Activated B cell treated with CpG ODN at 0.5 μM for 24 hours (primary cell): ENCODE data around the gene KCNC2. TPM values are rescaled to one million over a fixed set of nuclear protein-coding genes. Genes with fewer than 3 reads are reported as not detected.
"Not testable (repeated sequence)": the region's sequence is repeated elsewhere in the genome, so short reads cannot be mapped to it uniquely, and the experiment has no call there.

ENCODE experiments used
- ATAC-seq: fragments of 200-7000 bp; cut with Tn5 transposase; one replicate; pipeline ENCODE4 v1.10.0; 2021; ENCODE audit warnings: low read depth, mild to moderate bottlenecking, moderate library complexity
- CTCF ChIA-PET: fragments of 350-600 bp; sonication (Branson Sonifier 250); formaldehyde crosslinking; loops from one replicate; lab custom pipeline; 2021; ENCODE audit warnings: antibody characterized with exemption; lab: Charles Lee
- POLR2A ChIA-PET: fragments of 350-600 bp; sonication (Branson Sonifier 250); formaldehyde crosslinking; loops from one replicate; lab custom pipeline; 2021; ENCODE audit warnings: antibody characterized with exemption; lab: Charles Lee
- DNase-seq: peaks from one replicate; pipeline ENCODE4 v3.0.0; 2022
- H3K27ac Mint-ChIP-seq: one replicate; pipeline ENCODE4 v1.8.0; 2020; ENCODE audit warnings: mixed read lengths
- H3K27me3 Mint-ChIP-seq: one replicate; pipeline ENCODE4 v1.8.0; 2021; ENCODE audit warnings: mixed read lengths
- H3K36me3 Mint-ChIP-seq: one replicate; pipeline ENCODE4 v1.8.0; 2021; ENCODE audit warnings: low read depth, mixed read lengths
- H3K4me1 Mint-ChIP-seq: one replicate; pipeline ENCODE4 v1.8.0; 2021; ENCODE audit warnings: mixed read lengths
- H3K4me3 Mint-ChIP-seq: one replicate; pipeline ENCODE4 v1.8.0; 2020; ENCODE audit warnings: mild to moderate bottlenecking, mixed read lengths
- H3K9me3 Mint-ChIP-seq: one replicate; pipeline ENCODE4 v1.8.0; 2020; ENCODE audit warnings: mixed read lengths
- CTCF ChIP-seq: fragments of 200-600 bp; IDR thresholded peaks from one replicate; pipeline ENCODE4 v1.8.0; 2022; ENCODE audit warnings: antibody characterized with exemption, mild to moderate bottlenecking
- intact Hi-C: fragments of 100-400 bp; cut with micrococcal nuclease; formaldehyde crosslinking; loops from one replicate; pipeline ENCODE4 v1.15.1; 2024
- total RNA-seq: library from RNA; stranded (reverse); gene quantifications from 2 replicates; pipeline ENCODE4 v1.2.3, GENCODE V29; 2022

Gene KCNC2
- total RNA-seq, 1 donor from 2014 or later: not detected

GRCh38 chr12:75190846-75191245, 18.8 kb downstream of the KCNC2 start:
- Mint-ChIP-seq H3K27ac (no peak overlapping the region), H3K9me3 (no peaks in the 10 kb centered on the region), H3K27me3 (no peaks in the 10 kb centered on the region), H3K4me1 (no peaks in the 10 kb centered on the region), H3K4me3 (no peak overlapping the region), H3K36me3 (no peaks in the 10 kb centered on the region)
- DNase-seq (no peak), ATAC-seq (no peak)
- intact Hi-C loops: no loop called here
- TF ChIP-seq CTCF: no peak
- ChIA-PET POLR2A (no interaction called here), CTCF (no interaction called here)

- DNase-seq, H3K27me3 Mint-ChIP-seq, intact Hi-C loops, H3K36me3 Mint-ChIP-seq, POLR2A ChIA-PET, H3K27ac Mint-ChIP-seq, ATAC-seq, H3K4me1 Mint-ChIP-seq, H3K9me3 Mint-ChIP-seq, H3K4me3 Mint-ChIP-seq, CTCF ChIA-PET: not testable (repeated sequence)
Observed at GRCh38 chr12:75185881-75186280, 23.8 kb downstream of the KCNC2 start.

GRCh38 chr12:75184516-75184915, 25.1 kb downstream of the KCNC2 start:
- no peaks in the 10 kb centered on the region for H3K4me1 Mint-ChIP-seq
- no peak overlapping the region for H3K27ac Mint-ChIP-seq
- CTCF ChIA-PET: no interaction called here

GRCh38 chr12:75183967-75184366, 25.7 kb downstream of the KCNC2 start:
- ATAC-seq: no peak
- H3K27ac Mint-ChIP-seq: no peak overlapping the region
- ChIA-PET CTCF (no interaction called here), POLR2A (no interaction called here)
- H3K9me3 Mint-ChIP-seq: no peaks in the 10 kb centered on the region
- no peak for DNase-seq
- intact Hi-C loops: no loop called here
- no peaks in the 10 kb centered on the region for H3K4me1 Mint-ChIP-seq
- H3K36me3 Mint-ChIP-seq: no peaks in the 10 kb centered on the region
- H3K27me3 Mint-ChIP-seq: no peaks in the 10 kb centered on the region
- no peak for TF ChIP-seq CTCF
- H3K4me3 Mint-ChIP-seq: no peak overlapping the region

More at GRCh38 chr12:75184516-75184915, 25.1 kb downstream of the KCNC2 start:
- ATAC-seq: no peak
- intact Hi-C loops: no loop called here
- Mint-ChIP-seq H3K9me3 (no peaks in the 10 kb centered on the region), H3K4me3 (no peak overlapping the region), H3K36me3 (no peaks in the 10 kb centered on the region), H3K27me3 (no peaks in the 10 kb centered on the region)
- POLR2A ChIA-PET: no interaction called here
- no peak for DNase-seq
- TF ChIP-seq CTCF: no peak

- intact Hi-C loops: no loop called here
- Mint-ChIP-seq H3K4me1 (no peaks in the 10 kb centered on the region), H3K27me3 (no peaks in the 10 kb centered on the region), H3K9me3 (no peaks in the 10 kb centered on the region), H3K4me3 (no peak overlapping the region), H3K36me3 (no peaks in the 10 kb centered on the region), H3K27ac (no peak overlapping the region)
- CTCF ChIA-PET: no interaction called here
- ATAC-seq (no peak), DNase-seq (no peak)
- TF ChIP-seq CTCF: no peak
- POLR2A ChIA-PET: no interaction called here
Observed at GRCh38 chr12:75177997-75178396, 31.6 kb downstream of the KCNC2 start.

GRCh38 chr12:75172611-75173010, 37.0 kb downstream of the KCNC2 start:
- H3K4me3 Mint-ChIP-seq: no peak overlapping the region
- intact Hi-C loops: no loop called here
- TF ChIP-seq CTCF: no peak
- ChIA-PET POLR2A (no interaction called here), CTCF (no interaction called here)
- no peak overlapping the region for H3K27ac Mint-ChIP-seq
- no peaks in the 10 kb centered on the region for H3K4me1 Mint-ChIP-seq
- H3K9me3 Mint-ChIP-seq: no peaks in the 10 kb centered on the region
- H3K27me3 Mint-ChIP-seq: no peaks in the 10 kb centered on the region
- DNase-seq (no peak), ATAC-seq (no peak)
- H3K36me3 Mint-ChIP-seq: no peaks in the 10 kb centered on the region
